PC-3 (cell line): ENCODE data around the gene DYNC2I2. TPM values are rescaled to one million over a fixed set of nuclear protein-coding genes. Genes with fewer than 3 reads are reported as not detected.
"Not testable (repeated sequence)": the region's sequence is repeated elsewhere in the genome, so short reads cannot be mapped to it uniquely, and the experiment has no call there.

Experiments used
- ATAC-seq: fragments of 200-7000 bp; cut with Tn5 transposase; 2 replicates; pipeline ENCODE4 v1.9.1; 2020; ENCODE audit warnings: mild to moderate bottlenecking, moderate library complexity
- BruUV-seq: library from RNA; stranded (reverse); fragments of 400-500 nt; replicated peaks from 2 replicates; lab custom pipeline; 2021; lab: Mats Ljungman, UMichigan
- CTCF ChIA-PET: fragments of 300-600 bp; sonication (Branson Sonifier 250); formaldehyde crosslinking; loops from one replicate; lab custom pipeline; 2022; ENCODE audit warnings: antibody characterized with exemption; lab: Charles Lee
- POLR2A ChIA-PET: fragments of 300-600 bp; sonication (Branson Sonifier 250); formaldehyde crosslinking; loops from one replicate; lab custom pipeline; 2022; ENCODE audit warnings: antibody characterized with exemption; ENCODE audit not compliant: unreplicated experiment; lab: Charles Lee
- DNase-seq: peaks from one replicate; pipeline ENCODE4 v3.0.0-alpha.2; 2015
- H2AFZ ChIP-seq: fragments of 300-600 bp; sonication (generic); 2 replicates; pipeline ENCODE4 v1.6.0; 2016; ENCODE audit warnings: antibody characterized with exemption, low read length
- H3F3A ChIP-seq: fragments of 300-600 bp; sonication (generic); one replicate; pipeline ENCODE4 v1.6.0; 2017; ENCODE audit warnings: antibody characterized with exemption, low read length, control low read depth, mild to moderate bottlenecking; ENCODE audit not compliant: unreplicated experiment
- H3K27ac ChIP-seq: fragments of 300-600 bp; sonication (generic); 2 replicates; pipeline ENCODE4 v1.5.1; 2016; ENCODE audit warnings: mild to moderate bottlenecking, low read length
- H3K27me3 ChIP-seq: fragments of 300-600 bp; sonication (generic); 2 replicates; pipeline ENCODE4 v1.6.1; 2016; ENCODE audit warnings: low read length, mixed read lengths
- H3K36me3 ChIP-seq: fragments of 300-600 bp; sonication (generic); 2 replicates; pipeline ENCODE4 v1.6.1; 2016; ENCODE audit warnings: low read depth, mixed run types, low read length, mixed read lengths
- H3K4me1 ChIP-seq: fragments of 300-600 bp; sonication (generic); 2 replicates; pipeline ENCODE4 v1.5.1; 2016; ENCODE audit warnings: low read length; ENCODE audit not compliant: insufficient read depth
- H3K4me2 ChIP-seq: fragments of 300-600 bp; sonication (generic); 2 replicates; pipeline ENCODE4 v1.6.0; 2016; ENCODE audit warnings: low read length
- H3K4me3 ChIP-seq: fragments of 300-600 bp; sonication (generic); 2 replicates; pipeline ENCODE4 v1.5.1; 2016; ENCODE audit warnings: mild to moderate bottlenecking, low read length, mixed read lengths
- H3K79me2 ChIP-seq: fragments of 300-600 bp; sonication (generic); 2 replicates; pipeline ENCODE4 v1.6.1; 2017; ENCODE audit warnings: low read length, mixed read lengths
- H3K9ac ChIP-seq: fragments of 300-600 bp; sonication (generic); 2 replicates; pipeline ENCODE4 v1.6.0; 2016; ENCODE audit warnings: mild to moderate bottlenecking, low read length
- H3K9me2 ChIP-seq: fragments of 300-600 bp; sonication (generic); replicated peaks from 2 replicates; pipeline ENCODE4 v1.6.1; 2016; ENCODE audit warnings: mixed run types, low read length, mixed read lengths
- H3K9me3 ChIP-seq: fragments of 300-600 bp; sonication (generic); 2 replicates; pipeline ENCODE4 v1.6.1; 2016; ENCODE audit warnings: low read length, mixed read lengths
- H4K20me1 ChIP-seq: fragments of 300-600 bp; sonication (generic); 2 replicates; pipeline ENCODE4 v1.6.1; 2016; ENCODE audit warnings: low read length, mixed read lengths
- EZH2 ChIP-seq: fragments of 300-600 bp; sonication (generic); IDR thresholded peaks from one replicate; pipeline ENCODE4 v1.6.1; 2017; ENCODE audit warnings: antibody characterized with exemption, mild to moderate bottlenecking, low read length; ENCODE audit not compliant: unreplicated experiment
- EZH2phosphoT487 ChIP-seq: fragments of 300-600 bp; sonication (generic); IDR thresholded peaks from 2 replicates; pipeline ENCODE4 v1.6.1; 2018; ENCODE audit warnings: mild to moderate bottlenecking, antibody characterized with exemption, low read length, borderline replicate concordance
- intact Hi-C: fragments of 100-400 bp; cut with micrococcal nuclease; formaldehyde crosslinking; loops from 2 replicates; pipeline ENCODE4 v1.9.0; 2023
- total RNA-seq: library from RNA; depleted of rRNA; stranded (reverse); fragments of >200 nt; gene quantifications from 2 replicates; pipeline ENCODE4 v1.2.3, GENCODE V29; 2014
- TF ChIP-seq, protein P1 (sequence below): fragments of 300-600 bp; sonication (generic); conservative IDR thresholded peaks from 2 replicates; pipeline ENCODE4 v1.5.1; 2017; ENCODE audit warnings: antibody characterized with exemption, low read depth, mild to moderate bottlenecking, low read length

DYNC2I2 gene
- total RNA-seq, 1 experiment from 2014 or later = 196 TPM

DNA sequence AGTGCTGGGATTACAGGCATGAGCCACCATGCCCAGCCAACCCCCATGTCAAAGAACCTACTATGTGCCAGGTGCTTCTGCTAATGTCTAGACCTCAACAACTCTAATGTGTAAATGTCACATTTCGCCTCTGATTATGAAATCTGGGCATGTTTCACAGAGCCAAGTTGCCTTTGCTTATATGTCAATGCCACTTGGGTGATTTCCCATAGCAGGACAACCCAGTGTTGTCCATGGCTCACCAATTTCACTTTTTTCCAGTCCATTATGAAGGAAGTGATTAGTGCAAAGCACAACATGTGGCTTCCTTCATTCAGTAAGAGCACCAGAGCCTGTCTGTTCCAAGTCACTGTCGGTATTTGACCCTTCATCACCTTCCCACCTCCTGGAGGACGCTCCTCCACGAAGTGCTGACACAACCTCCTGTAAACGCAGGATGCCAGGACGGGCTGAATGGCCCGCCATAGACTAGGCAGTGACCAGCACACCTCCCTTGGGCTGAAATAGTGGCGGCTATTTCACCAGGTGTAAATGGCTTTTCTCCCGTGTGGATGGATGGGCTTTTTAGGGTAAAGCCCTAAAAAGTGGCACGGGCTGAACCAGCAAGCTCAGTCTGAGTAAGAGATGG lies 44.7 kb upstream of the DYNC2I2 start:
- Histone ChIP-seq H3K4me1 (no peaks in the 10 kb centered on the region), H3K4me3 (no peak overlapping the region)

DNA sequence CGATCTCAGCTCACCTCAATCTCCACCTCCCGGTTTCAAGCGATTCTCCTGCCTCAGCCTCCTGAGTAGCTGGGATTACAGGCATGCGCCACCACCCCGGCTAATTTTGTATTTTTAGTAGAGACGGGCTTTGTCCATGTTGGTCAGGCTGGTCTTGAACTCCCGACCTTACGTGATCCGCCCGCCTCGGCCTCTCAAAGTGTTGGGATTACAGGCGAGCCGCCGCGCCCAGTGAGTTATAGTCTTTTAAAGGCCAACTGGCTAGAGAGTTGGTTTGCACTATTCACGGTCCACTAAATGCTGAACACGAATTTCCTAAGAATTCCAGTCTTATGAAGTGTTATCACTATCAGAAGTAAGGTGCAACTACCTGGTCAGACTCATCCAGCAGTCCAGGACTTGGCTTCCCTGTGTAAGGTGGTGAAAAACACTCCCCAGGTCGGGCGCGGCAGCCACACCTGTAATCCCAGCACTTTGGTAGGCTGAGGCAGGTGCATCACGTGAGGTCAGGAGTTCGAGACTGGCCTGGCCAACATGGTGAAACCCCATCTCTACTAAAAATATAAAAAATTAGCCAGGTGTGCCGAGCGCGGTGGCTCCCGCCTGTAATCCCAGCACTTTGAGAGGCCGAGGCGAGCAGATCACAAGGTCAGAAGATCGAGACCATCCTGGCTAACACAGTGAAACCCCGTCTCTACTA lies 42.6 kb upstream of the DYNC2I2 start:
- H3K9me2 ChIP-seq, H3K4me3 ChIP-seq, DNase-seq, H4K20me1 ChIP-seq, H3K27ac ChIP-seq, intact Hi-C loops, H3K27me3 ChIP-seq, H3F3A ChIP-seq, H3K4me2 ChIP-seq, H3K4me1 ChIP-seq, BruUV-seq, H2AFZ ChIP-seq, H3K79me2 ChIP-seq, H3K9ac ChIP-seq, H3K9me3 ChIP-seq, ATAC-seq: not testable (repeated sequence)
- H3K36me3 ChIP-seq = peaks cover 15% of the 10 kb centered on the region
- ChIA-PET POLR2A (interaction anchor here (1.0 kb wide), 1 partner anchor 15 kb away, joined by 3 read pairs; no protein-coding TSS in a partner anchor), CTCF (interaction anchor here (1.1 kb wide), 1 partner anchor 63 kb away, joined by 3 read pairs; no protein-coding TSS in a partner anchor)

More for the DNA sequence above, 44.7 kb upstream of the DYNC2I2 start:
- no peaks in the 10 kb centered on the region for H3F3A ChIP-seq
- ATAC-seq = no peak
- H3K9ac ChIP-seq = no peak overlapping the region
- no peaks in the 10 kb centered on the region for H3K9me3 ChIP-seq
- H3K9me2 ChIP-seq = no peaks in the 10 kb centered on the region
- no peaks in the 10 kb centered on the region for H3K79me2 ChIP-seq
- ChIA-PET CTCF (interaction anchor here (0.7 kb wide), 1 partner anchor 17 kb away, joined by 3 read pairs; no protein-coding TSS in a partner anchor), POLR2A (no interaction called here)
- TF ChIP-seq EZH2 (no peak), EZH2phosphoT487 (no peak)
- intact Hi-C loops = no loop called here
- peaks cover 2% of the 10 kb centered on the region; the same call in 1 of the 2 replicates for H3K36me3 ChIP-seq
- no TSS peak for BruUV-seq
- no peak overlapping the region for H3K27ac ChIP-seq
- H3K27me3 ChIP-seq = no peaks in the 10 kb centered on the region
- H4K20me1 ChIP-seq = no peaks in the 10 kb centered on the region
- DNase-seq = no peak
- H3K4me2 ChIP-seq = no peak overlapping the region
- no peak overlapping the region for H2AFZ ChIP-seq

DNA sequence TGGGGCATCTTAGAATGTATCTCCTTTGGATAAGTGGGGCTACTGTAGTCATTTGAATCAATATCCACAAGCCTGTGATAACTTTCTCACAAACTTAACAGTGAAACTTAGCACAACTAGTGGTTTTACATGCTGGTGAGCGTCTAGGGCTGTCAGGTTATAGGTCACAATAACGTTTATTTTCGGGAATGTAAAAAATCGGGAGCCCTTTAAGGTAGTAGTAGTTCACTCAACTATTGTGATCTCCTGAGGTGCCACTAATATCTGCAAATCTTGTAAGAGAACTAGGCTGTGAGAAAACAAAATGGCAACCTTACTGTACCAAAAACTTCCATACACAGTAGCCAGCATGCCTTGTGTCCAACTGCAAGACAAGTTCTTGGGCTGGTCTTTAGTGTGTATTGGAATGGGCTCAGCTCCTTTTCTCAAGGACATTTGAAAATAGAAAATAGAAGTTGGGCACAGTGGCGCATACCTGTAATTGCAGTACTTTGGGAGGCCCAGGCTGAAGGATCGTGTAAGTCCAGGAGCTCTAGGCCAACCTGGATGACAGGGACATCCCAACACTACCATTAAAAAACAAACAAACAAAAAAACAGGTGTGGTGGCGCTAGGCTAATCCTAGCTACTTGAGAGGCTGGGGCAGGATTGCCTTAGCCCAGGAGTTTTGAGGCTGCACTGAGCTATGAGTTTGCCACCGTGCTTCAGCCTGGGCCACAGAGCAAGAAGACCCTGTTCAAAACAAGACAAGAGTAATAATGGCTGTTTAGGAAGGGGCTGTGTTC lies 40.5 kb upstream of the DYNC2I2 start:
- Histone ChIP-seq H3K27me3 (no peaks in the 10 kb centered on the region), H3K4me1 (no peaks in the 10 kb centered on the region), H3K27ac (no peak overlapping the region), H3K36me3 (peaks cover 36% of the 10 kb centered on the region), H3K79me2 (peaks cover 14% of the 10 kb centered on the region), H3K9me3 (no peaks in the 10 kb centered on the region), H3K4me2 (no peak overlapping the region), H2AFZ (no peak overlapping the region), H3K9me2 (no peaks in the 10 kb centered on the region), H3K9ac (no peak overlapping the region), H3K4me3 (no peak overlapping the region), H4K20me1 (0 out of 2 replicates have a peak, but pooled peaks cover 3% of the 10 kb centered on the region), H3F3A (peaks cover 3% of the 10 kb centered on the region)
- intact Hi-C loops = no loop called here
- BruUV-seq = no TSS peak
- no peak for ATAC-seq
- no peak for DNase-seq
- TF ChIP-seq, protein P1, sequence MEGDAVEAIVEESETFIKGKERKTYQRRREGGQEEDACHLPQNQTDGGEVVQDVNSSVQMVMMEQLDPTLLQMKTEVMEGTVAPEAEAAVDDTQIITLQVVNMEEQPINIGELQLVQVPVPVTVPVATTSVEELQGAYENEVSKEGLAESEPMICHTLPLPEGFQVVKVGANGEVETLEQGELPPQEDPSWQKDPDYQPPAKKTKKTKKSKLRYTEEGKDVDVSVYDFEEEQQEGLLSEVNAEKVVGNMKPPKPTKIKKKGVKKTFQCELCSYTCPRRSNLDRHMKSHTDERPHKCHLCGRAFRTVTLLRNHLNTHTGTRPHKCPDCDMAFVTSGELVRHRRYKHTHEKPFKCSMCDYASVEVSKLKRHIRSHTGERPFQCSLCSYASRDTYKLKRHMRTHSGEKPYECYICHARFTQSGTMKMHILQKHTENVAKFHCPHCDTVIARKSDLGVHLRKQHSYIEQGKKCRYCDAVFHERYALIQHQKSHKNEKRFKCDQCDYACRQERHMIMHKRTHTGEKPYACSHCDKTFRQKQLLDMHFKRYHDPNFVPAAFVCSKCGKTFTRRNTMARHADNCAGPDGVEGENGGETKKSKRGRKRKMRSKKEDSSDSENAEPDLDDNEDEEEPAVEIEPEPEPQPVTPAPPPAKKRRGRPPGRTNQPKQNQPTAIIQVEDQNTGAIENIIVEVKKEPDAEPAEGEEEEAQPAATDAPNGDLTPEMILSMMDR = no peak
- TF ChIP-seq EZH2phosphoT487 (no peak), EZH2 (no peak)
- ChIA-PET CTCF (interaction anchor here (0.8 kb wide), 1 partner anchor 62 kb away, joined by 3 read pairs; no protein-coding TSS in a partner anchor), POLR2A (no interaction called here)
